Peyer's patch (tissue), 4 donors: ENCODE results near the gene VAV1. TPM values are rescaled to one million over a fixed set of nuclear protein-coding genes. Genes with fewer than 3 reads are reported as not detected.

Experiments used
- DNase-seq, 3 donors: peaks; one replicate each; pipeline ENCODE4 v3.0.0-alpha.2; 2017 to 2019
- H3K27ac ChIP-seq, 4 donors: fragments of 200-600 bp; sonication (generic); one replicate each; pipeline ENCODE4 v1.5.1; 2016 to 2019
- H3K27me3 ChIP-seq, 2 donors: fragments of 200-600 bp; sonication (generic); one replicate each; pipeline ENCODE4 v1.5.1; 2019
- H3K36me3 ChIP-seq, 3 donors: fragments of 200-600 bp; sonication (generic); one replicate each; pipeline ENCODE4 v1.5.1; 2016 to 2019
- H3K4me1 ChIP-seq, 4 donors: fragments of 200-600 bp; sonication (generic); one replicate each; pipeline ENCODE4 v1.5.1; 2016 to 2019
- H3K4me3 ChIP-seq, 4 donors: fragments of 200-600 bp; sonication (generic); 1 replicate in 3 of 4; 2 replicates in 1 of 4; pipeline ENCODE4 v1.5.1; 2016 to 2019; ENCODE audit warnings: mild to moderate bottlenecking in 1 of 4
- H3K9me3 ChIP-seq, 4 donors: fragments of 200-600 bp; sonication (generic); one replicate each; pipeline ENCODE4 v1.5.1; 2016 to 2019; ENCODE audit warnings: mild to moderate bottlenecking in 1 of 4
- CTCF ChIP-seq, 6 experiments: fragments of 450-650 bp in 4 of 6; fragments of 200-600 bp in 2 of 6; sonication (generic) in 1 of 6; IDR thresholded peaks; one replicate each; pipeline ENCODE4 v1.5.1; 2017 to 2019; ENCODE audit warnings: antibody characterized with exemption in 6 of 6, mild to moderate bottlenecking in 3 of 6, moderate library complexity in 1 of 6
- POLR2A ChIP-seq, 2 donors: fragments of 450-650 bp; IDR thresholded peaks; one replicate each; pipeline ENCODE4 v1.5.1; 2017; ENCODE audit warnings: antibody characterized with exemption in 2 of 2, mild to moderate bottlenecking in 2 of 2, moderate library complexity in 2 of 2
- total RNA-seq, 4 donors: library from RNA; depleted of rRNA; stranded (reverse); fragments of >200 nt; gene quantifications; one replicate each; pipeline ENCODE4 v1.1.0, GENCODE V29; 2016

Gene VAV1
- total RNA-seq, 4 donors from 2014 or later: 7.0 to 57.8 (median 7.7) TPM

GRCh38 chr19:6848986-6849385 lies 76.5 kb downstream of the VAV1 start:
- TF ChIP-seq CTCF (IDR thresholded peaks at IDR 0.05): no peak
- TF ChIP-seq POLR2A (IDR thresholded peaks at IDR 0.05): no peak
- Histone ChIP-seq H3K27ac (no peak overlapping the region), H3K27me3 (no peaks in the 10 kb centered on the region), H3K36me3 (peaks cover 0 to under 1% (median 0%) of the 10 kb centered on the region in 3 donors), H3K4me1 (no peaks in the 10 kb centered on the region), H3K4me3 (no peak overlapping the region), H3K9me3 (no peaks in the 10 kb centered on the region)
- DNase-seq: no peak

- H3K27ac ChIP-seq: no peak overlapping the region
- H3K27me3 ChIP-seq: no peaks in the 10 kb centered on the region
- H3K4me1 ChIP-seq: no peaks in the 10 kb centered on the region
- H3K9me3 ChIP-seq: no peaks in the 10 kb centered on the region
- peaks cover 0 to 6% (median 0%) of the 10 kb centered on the region in 3 donors for H3K36me3 ChIP-seq
- no peak for TF ChIP-seq POLR2A (IDR thresholded peaks at IDR 0.05)
- no peak for TF ChIP-seq CTCF (IDR thresholded peaks at IDR 0.05)
- DNase-seq: no peak
- no peak overlapping the region for H3K4me3 ChIP-seq
Observed at GRCh38 chr19:6849876-6850275, 77.4 kb downstream of the VAV1 start.

- H3K4me1 ChIP-seq: no peaks in the 10 kb centered on the region
- no peaks in the 10 kb centered on the region for H3K9me3 ChIP-seq
- no peak for DNase-seq
- H3K36me3 ChIP-seq: peaks cover 0 to 6% (median 0%) of the 10 kb centered on the region in 3 donors
- H3K27me3 ChIP-seq: no peaks in the 10 kb centered on the region
- TF ChIP-seq POLR2A (IDR thresholded peaks at IDR 0.05) (no peak), CTCF (IDR thresholded peaks at IDR 0.05) (no peak)
- H3K27ac ChIP-seq: no peak overlapping the region
- no peak overlapping the region for H3K4me3 ChIP-seq
Observed at GRCh38 chr19:6851359-6851758, 78.9 kb downstream of the VAV1 start.

GRCh38 chr19:6852001-6852400 lies 79.5 kb downstream of the VAV1 start:
- Histone ChIP-seq H3K4me1 (no peaks in the 10 kb centered on the region), H3K27me3 (no peaks in the 10 kb centered on the region), H3K9me3 (no peaks in the 10 kb centered on the region), H3K36me3 (peaks cover 0 to 6% (median 0%) of the 10 kb centered on the region in 3 donors), H3K4me3 (no peak overlapping the region), H3K27ac (no peak overlapping the region)
- DNase-seq: no peak
- TF ChIP-seq POLR2A (IDR thresholded peaks at IDR 0.05) (no peak), CTCF (IDR thresholded peaks at IDR 0.05) (no peak)

GRCh38 chr19:6853868-6854267 lies 81.4 kb downstream of the VAV1 start:
- no peak overlapping the region for H3K27ac ChIP-seq

More at GRCh38 chr19:6853868-6854267, 81.4 kb downstream of the VAV1 start:
- Histone ChIP-seq H3K4me3 (no peak overlapping the region), H3K9me3 (no peaks in the 10 kb centered on the region), H3K36me3 (peaks cover 0 to 6% (median 0%) of the 10 kb centered on the region in 3 donors), H3K27me3 (no peaks in the 10 kb centered on the region), H3K4me1 (no peaks in the 10 kb centered on the region)
- DNase-seq: no peak
- no peak for TF ChIP-seq CTCF (IDR thresholded peaks at IDR 0.05)
- TF ChIP-seq POLR2A (IDR thresholded peaks at IDR 0.05): no peak
